ENCODE measurements around the gene PRSS23.

PRSS23 gene

DNA sequence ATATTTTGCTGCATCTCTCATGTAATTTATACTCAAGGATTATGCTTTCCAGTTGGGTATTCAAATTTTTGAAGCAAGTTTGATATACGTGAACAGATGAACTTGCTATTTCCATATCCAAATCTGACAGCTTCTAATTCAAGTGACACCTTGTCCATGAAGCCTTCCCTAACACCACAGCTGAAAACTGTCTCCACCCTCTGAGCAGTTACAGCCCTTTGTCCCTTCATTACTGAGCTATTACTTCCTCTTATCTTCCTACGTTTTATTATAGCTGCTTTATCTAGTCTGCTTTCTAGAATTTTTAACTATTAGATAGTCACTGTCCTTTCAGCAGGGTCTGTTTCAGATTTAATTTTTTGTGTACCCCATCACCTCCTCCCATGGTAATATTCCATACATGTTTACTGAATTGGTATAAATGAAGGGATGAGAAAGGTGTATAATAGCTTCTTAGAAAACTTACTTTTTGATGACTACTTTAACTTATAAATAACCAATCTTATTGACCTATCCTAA lies 13.3 kb upstream of the PRSS23 start:
- DNase-seq (ENCODE audit: low read depth): no peak
- no peak overlapping the region for H3K4me3 ChIP-seq (ENCODE audit: low read depth, low read length)

DNA sequence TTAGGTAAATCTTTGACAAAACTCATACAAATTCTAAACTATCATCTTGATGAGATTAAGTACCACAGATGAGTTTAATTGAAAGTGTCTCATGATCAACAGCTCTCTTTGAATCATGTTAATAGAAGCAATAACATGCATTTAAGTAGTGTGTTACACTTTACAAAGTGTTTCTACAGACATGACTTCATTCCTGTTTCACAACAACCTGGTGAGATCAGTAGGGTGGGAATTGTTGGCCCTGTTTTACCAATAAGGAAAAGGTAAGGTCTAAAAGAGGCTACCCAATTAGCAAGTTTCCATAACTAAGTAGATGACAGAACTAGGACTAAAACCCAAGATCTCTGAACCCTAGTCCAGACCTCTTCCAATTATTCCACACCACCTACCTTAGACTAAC lies 12.7 kb upstream of the PRSS23 start:
- no peak overlapping the region for H3K4me3 ChIP-seq (ENCODE audit: low read depth, low read length)
- no peak for DNase-seq (ENCODE audit: low read depth)

DNA sequence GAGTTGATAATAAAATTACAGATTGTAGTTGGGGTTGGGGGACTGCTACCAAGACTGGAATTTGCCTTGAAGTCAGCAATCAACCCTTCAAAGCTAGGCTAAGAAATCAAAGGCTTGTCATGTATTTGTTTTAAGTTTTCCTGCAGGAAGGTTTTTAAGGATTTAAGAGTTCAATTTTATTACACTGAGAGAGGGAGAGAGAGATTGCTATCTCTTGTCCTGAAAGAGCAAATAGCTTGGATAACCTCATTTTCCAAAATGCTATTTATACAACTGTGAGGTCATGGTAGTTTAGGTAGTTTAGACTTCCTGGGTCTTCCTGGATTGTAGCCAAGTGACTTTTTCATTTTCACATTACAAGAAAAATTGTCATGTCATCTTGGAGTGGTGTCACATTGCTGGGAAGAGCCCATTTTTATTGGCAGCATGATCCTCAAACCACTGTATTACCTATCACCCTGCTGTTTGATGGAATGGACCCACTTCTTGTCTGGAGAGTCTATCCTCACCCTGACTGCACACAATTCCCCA lies 10.1 kb upstream of the PRSS23 start:
- DNase-seq (ENCODE audit: low read depth): no peak
- no peak overlapping the region for H3K4me3 ChIP-seq (ENCODE audit: low read depth, low read length)

DNA sequence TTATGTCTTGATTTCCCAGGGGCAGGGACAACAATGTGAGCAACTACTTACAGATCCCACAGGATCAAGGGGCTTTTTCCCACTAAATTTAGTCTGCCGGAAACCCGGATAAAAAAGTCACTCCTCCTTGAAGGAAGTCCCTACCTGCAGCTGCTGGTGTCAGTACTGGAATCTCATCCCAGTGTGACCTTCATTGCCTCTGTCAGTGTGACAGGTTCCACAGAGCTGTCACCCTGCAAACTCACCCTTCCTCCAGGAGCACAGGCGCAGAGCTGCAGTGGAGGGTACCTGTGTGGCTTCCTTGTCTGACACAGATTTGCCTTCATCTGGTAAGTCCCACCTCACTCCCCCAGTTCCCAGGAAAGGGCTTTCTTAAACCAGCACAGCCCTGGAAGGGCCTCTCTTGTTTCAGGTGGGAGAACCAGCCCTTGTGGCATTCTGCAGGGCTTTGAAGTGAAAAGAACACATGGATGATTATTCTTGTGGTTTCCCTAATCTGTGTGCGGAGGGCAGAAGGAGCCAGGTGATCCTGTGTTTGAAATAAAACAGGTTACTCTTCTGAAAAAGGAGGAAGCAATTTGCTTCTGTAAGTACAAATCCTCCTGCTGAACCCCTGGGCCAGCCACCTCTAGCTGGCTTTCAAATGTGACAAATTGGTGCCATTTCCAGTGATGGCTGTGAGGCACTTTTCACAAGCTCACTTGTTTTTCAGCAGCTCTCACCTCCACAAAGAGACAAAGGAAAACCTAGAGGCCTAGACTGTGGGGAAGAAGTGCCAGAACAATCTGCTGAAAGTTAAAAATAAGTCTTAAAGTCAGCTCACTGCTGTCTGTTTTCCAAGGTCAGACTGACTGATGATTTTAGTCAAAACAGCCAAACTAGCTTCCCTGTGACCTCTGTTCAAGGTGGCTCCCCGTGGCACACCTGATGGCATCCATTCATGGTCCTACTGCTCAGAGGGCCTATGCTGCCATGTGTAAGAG lies 9.2 kb upstream of the PRSS23 start:
- H3K4me3 ChIP-seq (ENCODE audit: low read depth, low read length): no peak overlapping the region
- no peak for DNase-seq (ENCODE audit: low read depth)

DNA sequence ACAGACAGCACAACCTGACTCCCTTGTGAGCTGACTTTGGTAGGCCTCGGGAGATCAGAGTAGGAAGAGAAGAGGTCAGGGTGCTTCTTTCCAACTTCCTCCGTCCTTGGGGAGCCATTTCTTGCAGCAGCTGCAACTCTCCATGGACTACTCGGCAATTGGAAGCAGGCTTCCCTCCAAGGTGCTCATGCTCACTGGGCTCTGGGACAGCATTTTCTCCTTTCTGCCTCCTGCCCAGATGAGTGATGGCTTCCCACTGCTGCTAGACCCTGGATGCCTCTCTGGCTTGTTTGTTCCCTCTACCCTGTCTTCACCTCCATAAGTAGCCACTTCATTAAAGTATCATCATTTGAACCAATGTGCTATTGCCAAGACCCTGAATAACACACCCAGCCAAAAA lies 8.2 kb upstream of the PRSS23 start:
- DNase-seq (ENCODE audit: low read depth): no peak
- H3K4me3 ChIP-seq (ENCODE audit: low read depth, low read length): no peak overlapping the region

DNA sequence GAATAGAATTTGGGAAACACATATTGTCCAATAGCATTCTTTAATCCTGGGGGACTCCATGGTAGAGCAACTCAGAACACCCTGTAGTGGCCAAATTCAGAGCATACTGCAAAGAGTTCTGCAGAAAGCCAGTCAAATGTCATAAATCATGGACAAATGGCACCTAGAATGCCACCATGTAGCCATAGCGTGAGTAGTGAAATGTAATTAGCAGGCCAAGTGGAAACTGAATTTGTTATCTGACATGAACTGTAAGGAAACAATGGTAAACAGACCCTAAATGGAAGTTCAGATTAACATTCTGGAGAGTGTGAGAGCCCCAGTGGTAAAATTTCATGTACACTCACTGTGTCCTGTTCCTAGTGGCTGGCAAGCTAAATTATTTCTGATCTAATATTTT lies 7.0 kb upstream of the PRSS23 start:
- DNase-seq (ENCODE audit: low read depth): no peak
- H3K4me3 ChIP-seq (ENCODE audit: low read depth, low read length): no peak overlapping the region

DNA sequence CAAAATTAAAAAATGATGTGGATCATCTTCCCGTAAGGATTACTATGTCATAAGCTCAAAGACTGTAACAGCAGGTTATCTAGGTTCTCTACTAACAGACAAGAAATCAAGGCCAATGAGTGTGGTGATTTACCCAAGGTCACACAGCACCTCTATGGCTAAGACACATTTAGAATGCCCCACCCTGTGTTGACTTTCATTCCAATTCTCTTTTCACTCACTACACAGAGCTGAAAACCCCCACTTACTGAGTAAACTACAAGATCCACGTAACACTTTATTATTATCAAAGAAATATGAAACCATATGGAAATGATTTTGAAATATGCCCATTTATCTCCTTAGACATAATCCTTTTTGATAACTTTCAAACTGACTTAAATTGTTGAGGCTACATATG lies 4.8 kb upstream of the PRSS23 start:
- no peak for DNase-seq (ENCODE audit: low read depth)
- no peak overlapping the region for H3K4me3 ChIP-seq (ENCODE audit: low read depth, low read length)

DNA sequence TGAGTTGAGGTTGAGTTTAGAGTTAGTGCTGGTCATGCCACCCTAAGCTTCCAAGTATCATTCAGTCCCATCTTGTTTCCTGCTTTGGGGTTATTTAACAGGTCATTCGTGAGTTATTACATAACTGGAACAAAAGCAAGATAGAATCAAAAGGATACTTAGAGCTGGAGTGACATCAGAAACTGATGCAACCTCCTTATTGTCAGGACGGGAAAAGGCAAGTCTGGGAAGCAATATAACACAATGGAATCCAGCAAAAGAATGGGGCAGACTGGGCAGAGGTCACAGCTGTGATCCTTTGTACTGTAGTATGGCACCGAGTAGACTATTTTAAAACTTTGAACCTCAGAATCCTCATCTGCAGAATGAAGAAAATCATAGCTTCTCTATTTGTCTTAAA lies 4.4 kb upstream of the PRSS23 start:
- peak; percentile 48 for DNase-seq (ENCODE audit: low read depth)
- H3K4me3 ChIP-seq (ENCODE audit: low read depth, low read length): no peak overlapping the region

DNA sequence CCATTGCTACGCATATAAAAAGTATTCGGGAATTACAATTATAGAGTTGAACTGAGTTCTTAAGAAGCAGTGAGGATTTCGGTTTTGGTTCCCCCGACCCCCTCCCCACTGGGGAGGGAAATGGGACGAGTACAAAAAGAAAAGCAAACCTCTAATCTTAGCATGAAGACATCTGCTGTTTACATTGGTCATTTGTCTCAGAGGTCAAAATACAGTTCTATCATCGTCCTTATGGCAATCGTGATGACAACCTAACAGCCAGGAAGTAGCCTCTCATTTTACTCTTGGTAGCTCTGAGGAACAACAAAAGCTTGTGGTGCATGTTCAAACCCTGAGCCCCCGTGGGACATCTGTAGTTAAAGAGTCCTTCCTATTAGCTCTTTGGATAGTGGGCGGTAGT lies 3.2 kb upstream of the PRSS23 start:
- H3K4me3 ChIP-seq (ENCODE audit: low read depth, low read length): no peak overlapping the region
- no peak for DNase-seq (ENCODE audit: low read depth)

DNA sequence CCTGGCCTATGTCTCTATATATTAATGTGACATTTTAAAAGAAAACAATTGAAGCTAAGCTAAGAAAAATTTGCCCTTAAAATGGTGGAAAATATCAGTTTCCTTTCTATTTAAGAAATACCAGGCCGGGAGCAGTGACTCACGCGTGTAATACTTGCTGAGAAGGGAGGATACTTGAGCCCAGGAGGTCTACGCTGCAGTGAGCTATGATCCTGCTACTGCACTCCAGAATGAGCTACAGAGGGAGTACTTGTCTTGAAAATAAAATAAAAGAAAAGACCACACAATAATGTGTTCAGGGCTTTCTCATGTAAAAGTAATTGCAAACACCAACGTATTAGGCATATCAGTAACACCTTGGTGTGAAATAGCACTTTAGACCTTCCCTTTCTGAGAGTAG lies 1.4 kb upstream of the PRSS23 start:
- peak; percentile 78 for DNase-seq (ENCODE audit: low read depth)
- H3K4me3 ChIP-seq (ENCODE audit: low read depth, low read length): no peak overlapping the region

DNA sequence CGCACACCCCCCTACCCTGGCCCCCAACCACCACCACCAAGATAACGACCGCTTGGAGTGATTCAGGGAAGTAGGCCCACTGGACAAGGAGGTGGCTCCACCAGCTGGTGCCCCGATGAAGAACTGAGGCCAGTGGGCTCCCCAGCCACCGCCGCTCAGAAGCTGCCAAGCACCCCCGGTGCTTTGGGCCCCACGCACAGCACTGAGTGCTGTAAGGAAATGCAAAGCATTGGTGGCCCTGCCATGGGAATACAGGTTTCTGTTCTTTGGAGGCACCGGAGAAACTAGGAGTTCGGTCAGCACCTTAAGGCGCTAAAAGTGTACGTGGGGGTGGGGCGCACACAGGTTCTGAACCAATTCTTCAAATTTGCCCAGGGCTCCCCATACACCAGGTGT lies 664 bp upstream of the PRSS23 start:
- peak overlapping the region; percentile 67 for H3K4me3 ChIP-seq (ENCODE audit: low read depth, low read length)
- no peak for DNase-seq (ENCODE audit: low read depth)

DNA sequence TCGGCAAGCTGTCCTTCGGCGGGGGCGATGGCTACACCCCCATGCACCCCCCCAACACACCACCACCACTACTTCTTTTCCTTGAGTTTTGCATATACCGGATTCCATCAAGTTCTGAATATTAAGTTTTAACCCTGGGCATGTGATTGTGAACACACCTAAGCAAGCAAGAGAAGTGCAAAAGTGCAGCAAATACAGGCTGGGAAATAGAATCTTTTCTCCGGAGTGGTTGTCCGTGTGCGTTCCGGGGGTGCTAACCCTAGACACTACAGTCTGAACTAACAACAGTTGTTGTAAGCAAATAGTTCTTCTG lies 574 bp downstream of the PRSS23 start:
- H3K4me3 ChIP-seq (ENCODE audit: low read depth, low read length): peak overlapping the region; percentile 67
- no peak for DNase-seq (ENCODE audit: low read depth)

DNA sequence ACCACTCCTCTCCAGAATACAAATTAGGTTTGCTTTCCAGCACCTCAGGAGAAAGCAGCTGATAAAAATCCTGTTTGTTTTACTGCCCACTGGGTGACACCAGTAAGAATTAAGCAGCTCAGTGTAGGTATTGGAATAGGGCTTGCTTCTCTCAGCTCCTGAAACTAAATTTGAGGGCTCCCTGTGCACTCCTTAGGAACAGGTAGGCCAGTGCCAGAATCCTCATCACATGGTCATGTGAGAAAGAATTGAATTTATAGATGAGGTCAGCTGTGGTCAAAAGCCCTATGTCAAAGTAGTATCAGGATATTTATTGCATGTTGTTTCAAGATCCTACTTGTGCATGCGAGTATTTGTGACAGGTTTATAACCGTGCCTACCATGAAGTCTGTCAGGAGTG lies 1.0 kb downstream of the PRSS23 start:
- H3K4me3 ChIP-seq (ENCODE audit: low read depth, low read length): peak overlapping the region; percentile 67
- no peak for DNase-seq (ENCODE audit: low read depth)

DNA sequence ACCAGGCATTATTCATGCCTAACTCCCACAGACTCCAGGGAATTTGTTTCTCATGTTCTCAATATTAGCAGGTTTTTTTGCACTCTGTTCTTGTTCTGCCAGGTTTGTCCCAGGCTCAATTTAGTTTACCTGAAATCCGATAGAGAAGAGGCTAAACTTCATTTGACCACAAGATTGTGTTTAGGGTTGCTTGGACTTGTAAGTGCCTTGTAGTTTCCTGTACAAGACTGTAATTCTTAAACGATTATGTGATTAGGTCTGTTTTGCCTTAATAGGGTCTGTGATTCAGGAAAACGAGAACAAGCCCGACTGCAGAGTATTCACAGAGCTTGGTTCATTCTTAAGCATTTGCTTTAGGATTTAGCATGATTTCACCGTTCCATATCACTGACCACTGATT lies 1.8 kb downstream of the PRSS23 start:
- no peak for DNase-seq (ENCODE audit: low read depth)
- peak overlapping the region; percentile 67 for H3K4me3 ChIP-seq (ENCODE audit: low read depth, low read length)

DNA sequence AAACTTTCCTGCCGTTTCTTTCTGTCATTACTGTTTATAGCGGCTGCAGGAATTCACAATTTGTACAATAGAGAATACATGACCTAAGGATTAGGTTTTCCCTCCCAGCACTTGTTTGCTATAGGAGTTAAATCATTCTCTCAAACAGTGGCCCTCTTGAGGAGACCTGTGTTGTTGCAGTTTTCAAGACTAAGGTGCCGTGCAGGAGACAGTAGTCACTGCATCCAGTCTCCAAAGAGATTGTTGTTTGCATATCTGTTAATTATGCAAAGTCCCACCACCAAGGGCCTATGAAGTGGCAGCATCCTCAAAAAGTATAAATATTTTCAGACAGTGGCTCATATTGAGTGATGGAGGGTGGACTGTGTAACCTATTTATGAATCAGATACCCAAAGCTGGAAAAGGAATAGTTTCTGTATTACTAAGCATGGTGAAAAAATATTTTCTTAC lies 2.3 kb downstream of the PRSS23 start:
- DNase-seq (ENCODE audit: low read depth): no peak
- H3K4me3 ChIP-seq (ENCODE audit: low read depth, low read length): peak overlapping the region; percentile 67

DNA sequence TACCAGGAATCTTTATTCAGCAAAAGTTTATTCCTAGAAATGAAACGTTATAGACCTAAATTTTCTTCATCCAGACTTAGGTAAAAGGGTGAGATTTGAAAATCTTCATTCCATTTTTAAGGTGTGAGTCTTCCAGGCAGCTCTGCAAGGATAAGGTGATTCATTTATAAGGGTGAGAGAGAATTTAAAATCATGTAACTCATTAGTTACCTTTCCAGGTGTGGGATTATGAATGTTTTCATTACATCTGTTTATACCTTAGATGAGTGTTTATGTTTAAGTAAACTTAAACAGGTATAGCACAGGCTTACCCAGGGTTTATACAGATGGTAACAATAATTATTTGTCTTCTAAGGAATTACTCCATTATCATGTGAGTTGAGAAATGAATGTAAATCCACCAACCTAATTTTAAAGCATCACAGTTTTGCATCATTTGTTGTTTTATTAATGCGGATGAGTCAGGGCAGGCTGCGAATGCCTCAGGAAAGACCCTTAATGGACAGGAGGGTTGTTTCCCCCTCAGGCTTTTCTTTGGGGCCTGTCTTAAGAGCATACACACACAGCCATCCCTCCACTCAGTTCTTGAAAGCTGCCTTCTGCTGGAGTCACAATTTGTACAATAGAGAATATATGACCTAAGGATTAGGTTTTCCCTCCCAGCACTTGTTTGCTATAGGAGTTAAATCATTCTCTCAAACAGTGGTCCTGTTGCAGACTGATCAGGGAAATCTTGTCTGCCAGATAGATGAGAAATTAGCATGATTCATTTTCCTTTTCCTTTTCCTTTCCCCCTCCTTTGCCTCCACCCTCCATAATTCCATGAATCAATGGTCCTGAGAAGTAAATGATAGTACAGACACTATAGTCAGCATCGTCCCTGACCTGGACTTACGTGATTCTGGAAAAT lies 3.0 kb downstream of the PRSS23 start:
- no peak overlapping the region for H3K4me3 ChIP-seq (ENCODE audit: low read depth, low read length)

DNA sequence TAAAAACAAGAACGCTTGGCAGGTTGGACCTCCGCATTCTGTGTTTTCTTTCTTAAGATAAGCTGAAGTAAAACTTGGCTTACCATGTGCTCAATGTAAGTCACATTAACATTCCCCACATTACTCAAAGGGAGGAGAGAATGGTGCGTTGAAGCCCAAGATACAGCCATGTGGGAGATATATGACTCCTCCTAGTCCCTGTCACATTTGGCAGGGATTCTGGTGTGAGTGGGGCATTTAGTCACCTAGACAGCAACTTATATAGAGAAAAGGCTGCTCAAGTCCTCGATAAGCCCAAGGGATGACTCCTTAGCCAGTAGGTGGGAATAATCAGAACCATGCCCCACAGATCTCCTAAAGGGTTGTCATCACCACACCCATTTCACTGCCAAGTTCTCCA lies 4.6 kb downstream of the PRSS23 start:
- no peak for DNase-seq (ENCODE audit: low read depth)
- no peak overlapping the region for H3K4me3 ChIP-seq (ENCODE audit: low read depth, low read length)

More for the DNA sequence above, 3.0 kb downstream of the PRSS23 start:
- DNase-seq (ENCODE audit: low read depth): no peak

DNA sequence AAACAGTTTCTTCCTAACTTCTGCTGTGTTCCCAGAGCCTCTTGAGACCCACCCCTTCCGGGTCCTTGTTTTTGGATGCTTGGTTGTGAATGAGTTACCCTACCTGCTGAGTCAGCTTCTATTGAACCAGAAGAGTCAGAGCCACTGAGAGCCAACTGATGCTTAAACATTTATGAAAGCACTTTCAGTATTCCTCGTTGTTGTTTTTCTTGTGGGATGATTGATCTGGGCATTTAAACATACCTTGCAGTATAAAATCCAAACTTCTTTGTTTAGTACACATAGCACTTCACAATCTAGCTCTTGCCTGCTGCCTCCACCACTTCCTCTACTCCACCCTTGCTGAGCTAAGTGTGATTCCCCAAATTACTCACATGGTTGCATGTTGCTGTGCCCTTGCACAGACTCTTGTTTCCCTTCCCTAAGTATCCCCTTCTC lies 5.5 kb downstream of the PRSS23 start:
- no peak overlapping the region for H3K4me3 ChIP-seq (ENCODE audit: low read depth, low read length)
- DNase-seq (ENCODE audit: low read depth): no peak

DNA sequence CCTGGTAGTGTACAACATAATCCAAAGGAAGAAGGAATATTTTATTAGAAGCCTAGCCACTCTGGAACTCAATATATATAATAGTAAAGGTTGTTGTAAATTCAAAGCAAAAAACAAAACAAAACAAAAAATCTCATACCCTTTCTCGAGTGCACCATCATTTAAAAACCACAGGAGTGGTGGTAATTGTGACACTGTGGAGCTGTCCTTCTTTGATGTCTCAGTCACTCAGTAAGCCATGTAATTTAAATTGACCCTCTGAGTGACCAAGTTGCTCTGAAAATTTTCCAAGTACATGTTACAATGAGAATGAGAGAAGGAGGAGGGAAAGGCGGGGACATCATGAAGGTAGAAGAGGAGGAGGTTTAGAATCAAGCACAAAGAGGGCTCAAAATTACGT lies 6.6 kb downstream of the PRSS23 start:
- no peak overlapping the region for H3K4me3 ChIP-seq (ENCODE audit: low read depth, low read length)
- DNase-seq (ENCODE audit: low read depth): no peak

DNA sequence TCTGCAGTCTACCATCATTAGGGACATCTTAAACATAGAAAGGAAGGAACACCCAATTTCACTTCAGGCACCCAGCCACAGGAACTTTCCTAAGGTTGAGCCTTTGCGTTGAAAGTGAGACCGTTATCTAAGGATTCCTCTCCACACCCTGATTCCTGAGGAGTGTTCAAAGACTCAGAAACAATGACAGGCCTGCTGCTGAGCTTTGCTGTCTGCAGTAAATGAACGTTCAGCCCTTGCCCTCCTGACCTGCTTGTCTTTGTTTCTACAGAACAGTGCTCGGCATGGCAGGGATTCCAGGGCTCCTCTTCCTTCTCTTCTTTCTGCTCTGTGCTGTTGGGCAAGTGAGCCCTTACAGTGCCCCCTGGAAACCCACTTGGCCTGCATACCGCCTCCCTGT lies 7.0 kb downstream of the PRSS23 start:
- DNase-seq (ENCODE audit: low read depth): no peak
- H3K4me3 ChIP-seq (ENCODE audit: low read depth, low read length): no peak overlapping the region
